Mesothelial cell of epicardium (in vitro differentiated cells): Measurements from ENCODE around the gene IKZF1. TPM values are rescaled to one million over a fixed set of nuclear protein-coding genes. Genes with fewer than 3 reads are reported as not detected.

Source experiments
- DNase-seq, 2 experiments: peaks; one replicate each; pipeline ENCODE4 v3.0.0; 2021; ENCODE audit warnings: low spot score in 2 of 2; ENCODE audit not compliant: unreplicated experiment in 2 of 2
- H3K27ac Mint-ChIP-seq: 2 replicates; pipeline ENCODE4 v1.8.0; 2021; ENCODE audit warnings: mixed read lengths
- H3K27me3 Mint-ChIP-seq: 2 replicates; pipeline ENCODE4 v1.8.0; 2021; ENCODE audit warnings: low read depth, mixed read lengths
- H3K36me3 Mint-ChIP-seq: 2 replicates; pipeline ENCODE4 v1.8.0; 2021; ENCODE audit warnings: mixed read lengths
- H3K4me1 Mint-ChIP-seq: 2 replicates; pipeline ENCODE4 v1.8.0; 2021; ENCODE audit warnings: mixed read lengths
- H3K4me3 Mint-ChIP-seq: 2 replicates; pipeline ENCODE4 v1.8.0; 2021; ENCODE audit warnings: mild to moderate bottlenecking, moderate library complexity, mixed read lengths
- H3K9me3 Mint-ChIP-seq: 2 replicates; pipeline ENCODE4 v1.8.0; 2021; ENCODE audit warnings: mixed read lengths
- CTCF ChIP-seq: fragments of 200-600 bp; sonication (generic); IDR thresholded peaks from one replicate; pipeline ENCODE4 v1.5.0; 2021; ENCODE audit warnings: antibody characterized with exemption; ENCODE audit not compliant: unreplicated experiment
- total RNA-seq: library from RNA; stranded (reverse); gene quantifications from 3 replicates; pipeline ENCODE4 v1.2.1, GENCODE V29; 2021

The IKZF1 gene
- total RNA-seq, 1 donor from 2014 or later: 2.5 TPM

- no peak for TF ChIP-seq CTCF
- H3K9me3 Mint-ChIP-seq: peaks cover 9% of the 10 kb centered on the region
- no peak overlapping the region for H3K4me3 Mint-ChIP-seq
- peaks cover 40% of the 10 kb centered on the region for H3K27me3 Mint-ChIP-seq
- no peaks in the 10 kb centered on the region for H3K36me3 Mint-ChIP-seq
- H3K27ac Mint-ChIP-seq: no peak overlapping the region
- no peak for DNase-seq
- no peaks in the 10 kb centered on the region for H3K4me1 Mint-ChIP-seq
Measured at GRCh38 chr7:50366311-50366710, 61.8 kb downstream of the IKZF1 start.

GRCh38 chr7:50367100-50367499, 62.6 kb downstream of the IKZF1 start:
- DNase-seq: no peak
- H3K4me3 Mint-ChIP-seq: no peak overlapping the region
- H3K36me3 Mint-ChIP-seq: no peaks in the 10 kb centered on the region
- no peak overlapping the region for H3K27ac Mint-ChIP-seq
- H3K9me3 Mint-ChIP-seq: peaks cover 9% of the 10 kb centered on the region
- H3K4me1 Mint-ChIP-seq: no peaks in the 10 kb centered on the region
- peaks cover 45% of the 10 kb centered on the region for H3K27me3 Mint-ChIP-seq
- TF ChIP-seq CTCF: no peak

- peaks cover 46% of the 10 kb centered on the region for H3K27me3 Mint-ChIP-seq
- no peak for TF ChIP-seq CTCF
- H3K4me1 Mint-ChIP-seq: no peaks in the 10 kb centered on the region
Measured at GRCh38 chr7:50367570-50367969, 63.1 kb downstream of the IKZF1 start.

GRCh38 chr7:50368366-50368765, 63.9 kb downstream of the IKZF1 start:
- DNase-seq: no peak
- H3K4me1 Mint-ChIP-seq: no peaks in the 10 kb centered on the region
- no peak overlapping the region for H3K27ac Mint-ChIP-seq
- no peak for TF ChIP-seq CTCF
- H3K9me3 Mint-ChIP-seq: peaks cover 9% of the 10 kb centered on the region
- H3K27me3 Mint-ChIP-seq: peaks cover 44% of the 10 kb centered on the region
- H3K4me3 Mint-ChIP-seq: no peak overlapping the region
- H3K36me3 Mint-ChIP-seq: no peaks in the 10 kb centered on the region

More at GRCh38 chr7:50367570-50367969, 63.1 kb downstream of the IKZF1 start:
- H3K27ac Mint-ChIP-seq: no peak overlapping the region
- peaks cover 9% of the 10 kb centered on the region for H3K9me3 Mint-ChIP-seq
- DNase-seq: no peak
- H3K4me3 Mint-ChIP-seq: no peak overlapping the region
- no peaks in the 10 kb centered on the region for H3K36me3 Mint-ChIP-seq

- Mint-ChIP-seq H3K27ac (no peak overlapping the region), H3K9me3 (peaks cover 9% of the 10 kb centered on the region), H3K36me3 (no peaks in the 10 kb centered on the region), H3K4me3 (no peak overlapping the region), H3K4me1 (no peaks in the 10 kb centered on the region), H3K27me3 (peaks cover 44% of the 10 kb centered on the region)
- DNase-seq: no peak
- peak; percentile 41 for TF ChIP-seq CTCF
Measured at GRCh38 chr7:50369143-50370026, 64.9 kb downstream of the IKZF1 start.
